Esophagus squamous epithelium (tissue), 4 donors: ENCODE data around the gene PDPR.
"Not testable (repeated sequence)": the region's sequence is repeated elsewhere in the genome, so short reads cannot be mapped to it uniquely, and the experiment has no call there.

ENCODE experiments used
- POLR2A ChIP-seq, 4 donors: fragments of 450-650 bp; IDR thresholded peaks; one replicate each; pipeline ENCODE4 v1.6.1; 2017; ENCODE audit warnings: antibody characterized with exemption in 4 of 4, mild to moderate bottlenecking in 4 of 4, moderate library complexity in 3 of 4
- TF ChIP-seq, protein P1 (sequence below), 6 experiments: fragments of 450-650 bp in 4 of 6; fragments of 200-600 bp in 2 of 6; sonication (generic) in 2 of 6; IDR thresholded peaks; one replicate each; pipeline ENCODE4 v1.5.1; 2016 to 2019; ENCODE audit warnings: antibody characterized with exemption in 6 of 6, mild to moderate bottlenecking in 4 of 6, moderate library complexity in 4 of 6

DNA sequence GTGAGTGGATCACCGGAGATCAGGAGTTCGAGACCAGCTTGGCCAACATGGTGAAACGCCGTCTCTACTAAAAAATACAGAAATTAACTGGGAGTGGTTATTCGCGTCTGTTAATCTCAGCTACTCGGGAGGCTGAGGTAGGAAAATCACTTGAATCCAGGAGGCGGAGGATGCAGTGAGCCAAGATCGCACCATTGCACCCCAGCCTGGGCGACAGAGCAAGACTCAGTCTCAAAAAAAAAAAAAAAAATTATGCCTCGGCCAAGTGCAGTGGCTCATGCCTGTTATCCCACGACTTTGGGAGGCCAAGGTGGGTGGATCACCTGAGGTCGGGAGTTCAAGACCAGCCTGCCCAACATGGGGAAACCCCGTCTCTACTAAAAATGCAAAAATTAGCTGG, 9.7 kb downstream of the PDPR start:
- TF ChIP-seq, protein P1, sequence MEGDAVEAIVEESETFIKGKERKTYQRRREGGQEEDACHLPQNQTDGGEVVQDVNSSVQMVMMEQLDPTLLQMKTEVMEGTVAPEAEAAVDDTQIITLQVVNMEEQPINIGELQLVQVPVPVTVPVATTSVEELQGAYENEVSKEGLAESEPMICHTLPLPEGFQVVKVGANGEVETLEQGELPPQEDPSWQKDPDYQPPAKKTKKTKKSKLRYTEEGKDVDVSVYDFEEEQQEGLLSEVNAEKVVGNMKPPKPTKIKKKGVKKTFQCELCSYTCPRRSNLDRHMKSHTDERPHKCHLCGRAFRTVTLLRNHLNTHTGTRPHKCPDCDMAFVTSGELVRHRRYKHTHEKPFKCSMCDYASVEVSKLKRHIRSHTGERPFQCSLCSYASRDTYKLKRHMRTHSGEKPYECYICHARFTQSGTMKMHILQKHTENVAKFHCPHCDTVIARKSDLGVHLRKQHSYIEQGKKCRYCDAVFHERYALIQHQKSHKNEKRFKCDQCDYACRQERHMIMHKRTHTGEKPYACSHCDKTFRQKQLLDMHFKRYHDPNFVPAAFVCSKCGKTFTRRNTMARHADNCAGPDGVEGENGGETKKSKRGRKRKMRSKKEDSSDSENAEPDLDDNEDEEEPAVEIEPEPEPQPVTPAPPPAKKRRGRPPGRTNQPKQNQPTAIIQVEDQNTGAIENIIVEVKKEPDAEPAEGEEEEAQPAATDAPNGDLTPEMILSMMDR (IDR thresholded peaks at IDR 0.05): not testable (repeated sequence)
- TF ChIP-seq POLR2A (IDR thresholded peaks at IDR 0.05): not testable (repeated sequence)
